Fibroblast of pulmonary artery (primary cell): Measurements from ENCODE around the gene DLGAP4.
A peak's percentile ranks its signal among the peaks of the same experiment; 100 is the strongest.

Experiments used
- DNase-seq: peaks from one replicate; pipeline ENCODE4 v3.0.0-alpha.2; 2010; ENCODE audit warnings: low read depth
- H3K4me3 ChIP-seq: replicated peaks from 2 replicates; pipeline ENCODE4 v1.5.1; 2011; ENCODE audit warnings: low read depth, mild to moderate bottlenecking, control low read depth, low read length, moderate library complexity
- TF ChIP-seq, protein P1 (sequence below): IDR thresholded peaks from 2 replicates; pipeline ENCODE4 v1.5.1; 2011; ENCODE audit warnings: mild to moderate bottlenecking, control low read depth, low read length, inconsistent platforms; ENCODE audit errors: missing control alignments

Gene DLGAP4

GRCh38 chr20:36435124-36435523 lies 129.0 kb downstream of the DLGAP4 start:
- TF ChIP-seq, protein P1, sequence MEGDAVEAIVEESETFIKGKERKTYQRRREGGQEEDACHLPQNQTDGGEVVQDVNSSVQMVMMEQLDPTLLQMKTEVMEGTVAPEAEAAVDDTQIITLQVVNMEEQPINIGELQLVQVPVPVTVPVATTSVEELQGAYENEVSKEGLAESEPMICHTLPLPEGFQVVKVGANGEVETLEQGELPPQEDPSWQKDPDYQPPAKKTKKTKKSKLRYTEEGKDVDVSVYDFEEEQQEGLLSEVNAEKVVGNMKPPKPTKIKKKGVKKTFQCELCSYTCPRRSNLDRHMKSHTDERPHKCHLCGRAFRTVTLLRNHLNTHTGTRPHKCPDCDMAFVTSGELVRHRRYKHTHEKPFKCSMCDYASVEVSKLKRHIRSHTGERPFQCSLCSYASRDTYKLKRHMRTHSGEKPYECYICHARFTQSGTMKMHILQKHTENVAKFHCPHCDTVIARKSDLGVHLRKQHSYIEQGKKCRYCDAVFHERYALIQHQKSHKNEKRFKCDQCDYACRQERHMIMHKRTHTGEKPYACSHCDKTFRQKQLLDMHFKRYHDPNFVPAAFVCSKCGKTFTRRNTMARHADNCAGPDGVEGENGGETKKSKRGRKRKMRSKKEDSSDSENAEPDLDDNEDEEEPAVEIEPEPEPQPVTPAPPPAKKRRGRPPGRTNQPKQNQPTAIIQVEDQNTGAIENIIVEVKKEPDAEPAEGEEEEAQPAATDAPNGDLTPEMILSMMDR, result no peak
- DNase-seq, result no peak
- H3K4me3 ChIP-seq, result no peak overlapping the region

GRCh38 chr20:36435592-36436541 lies 129.7 kb downstream of the DLGAP4 start:
- DNase-seq, result peak; percentile 52
- TF ChIP-seq, protein P1, result no peak
- H3K4me3 ChIP-seq, result peak overlapping the region; percentile 44

DNA sequence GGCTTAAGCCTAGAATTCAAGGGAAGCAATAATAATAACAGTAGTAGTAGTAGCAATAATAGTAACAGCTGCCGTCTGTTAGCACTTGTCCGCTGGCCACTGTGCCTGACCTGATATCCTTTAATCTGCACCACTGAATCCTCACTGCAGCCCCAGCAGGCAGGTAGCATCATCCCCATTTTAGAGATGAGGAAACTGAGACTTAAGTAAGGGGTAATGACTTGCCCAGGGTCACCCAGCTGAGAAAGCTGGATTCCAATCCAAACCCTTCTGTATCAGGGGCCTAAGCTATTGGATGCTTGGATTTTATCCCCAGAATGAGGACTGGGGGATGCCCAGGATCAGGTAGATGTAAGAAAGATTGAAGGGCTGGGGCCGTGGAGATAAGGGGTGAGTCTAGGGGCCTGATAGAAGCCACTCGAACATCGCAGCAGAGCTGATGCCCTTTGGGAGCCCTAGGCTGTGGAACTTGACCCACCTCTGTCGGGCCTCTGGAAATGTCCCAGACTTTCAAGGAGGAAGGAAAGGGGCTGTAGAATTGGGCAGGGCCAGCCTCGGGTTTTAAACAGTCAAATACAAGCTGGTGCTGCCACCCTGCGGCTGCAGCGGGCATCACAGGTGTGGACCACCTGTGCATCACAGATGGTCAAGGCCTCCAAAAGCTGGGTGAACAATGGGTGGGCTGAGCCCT lies 133.0 kb downstream of the DLGAP4 start:
- peak; percentile 65 for DNase-seq

GRCh38 chr20:36439731-36440072 lies 133.6 kb downstream of the DLGAP4 start:
- H3K4me3 ChIP-seq, result no peak overlapping the region
- TF ChIP-seq, protein P1, result no peak
- no peak for DNase-seq

More for the DNA sequence above, 133.0 kb downstream of the DLGAP4 start:
- no peak overlapping the region for H3K4me3 ChIP-seq
- TF ChIP-seq, protein P1, result peak; percentile 90

GRCh38 chr20:36440370-36441026 lies 134.4 kb downstream of the DLGAP4 start:
- no peak for DNase-seq
- H3K4me3 ChIP-seq, result no peak overlapping the region
- TF ChIP-seq, protein P1, result no peak

GRCh38 chr20:36441027-36441414 lies 134.9 kb downstream of the DLGAP4 start:
- DNase-seq, result no peak
- TF ChIP-seq, protein P1, result no peak
- no peak overlapping the region for H3K4me3 ChIP-seq
